Brain microvascular endothelial cell (primary cell): Measurements from ENCODE around the gene PWWP2B.
"Not testable (repeated sequence)": the region's sequence is repeated elsewhere in the genome, so short reads cannot be mapped to it uniquely, and the experiment has no call there.

Experiments
- DNase-seq: peaks from one replicate; pipeline ENCODE4 v3.0.0-alpha.2; 2020
- H3K27ac ChIP-seq: fragments of 250-450 bp; sonication (Bioruptor Pico); 2 replicates; pipeline ENCODE4 v1.5.1; 2020; ENCODE audit warnings: mild to moderate bottlenecking, moderate library complexity
- H3K27me3 ChIP-seq: fragments of 250-450 bp; sonication (Bioruptor Pico); replicated peaks from 2 replicates; pipeline ENCODE4 v1.5.1; 2020; ENCODE audit warnings: mild to moderate bottlenecking
- H3K36me3 ChIP-seq: fragments of 250-450 bp; sonication (Bioruptor Pico); replicated peaks from 2 replicates; pipeline ENCODE4 v1.5.1; 2020; ENCODE audit warnings: mild to moderate bottlenecking
- H3K4me3 ChIP-seq: 2 replicates; pipeline ENCODE4 v1.5.1; 2011; ENCODE audit warnings: low read depth, mild to moderate bottlenecking, control low read depth, low read length, moderate library complexity
- CTCF ChIP-seq: IDR thresholded peaks from 2 replicates; pipeline ENCODE4 v1.5.1; 2011; ENCODE audit warnings: low read depth, mild to moderate bottlenecking, moderate library complexity, low read length, control low read depth, inconsistent platforms; ENCODE audit errors: missing control alignments
- in situ Hi-C: cut with HindIII; loops from 2 replicates; pipeline ENCODE4 v1.10.0; 2017; ENCODE audit warnings: low sequenced_read_pairs, low pct_ligation_motif_present

The PWWP2B gene

GRCh38 chr10:132374612-132375011, 22.4 kb upstream of the PWWP2B start:
- H3K27ac ChIP-seq = no peak overlapping the region
- no peaks in the 10 kb centered on the region for H3K36me3 ChIP-seq
- no peak for DNase-seq
- H3K27me3 ChIP-seq = no peaks in the 10 kb centered on the region
- no peak overlapping the region for H3K4me3 ChIP-seq
- in situ Hi-C loops = no loop called here
- TF ChIP-seq CTCF = no peak

DNA sequence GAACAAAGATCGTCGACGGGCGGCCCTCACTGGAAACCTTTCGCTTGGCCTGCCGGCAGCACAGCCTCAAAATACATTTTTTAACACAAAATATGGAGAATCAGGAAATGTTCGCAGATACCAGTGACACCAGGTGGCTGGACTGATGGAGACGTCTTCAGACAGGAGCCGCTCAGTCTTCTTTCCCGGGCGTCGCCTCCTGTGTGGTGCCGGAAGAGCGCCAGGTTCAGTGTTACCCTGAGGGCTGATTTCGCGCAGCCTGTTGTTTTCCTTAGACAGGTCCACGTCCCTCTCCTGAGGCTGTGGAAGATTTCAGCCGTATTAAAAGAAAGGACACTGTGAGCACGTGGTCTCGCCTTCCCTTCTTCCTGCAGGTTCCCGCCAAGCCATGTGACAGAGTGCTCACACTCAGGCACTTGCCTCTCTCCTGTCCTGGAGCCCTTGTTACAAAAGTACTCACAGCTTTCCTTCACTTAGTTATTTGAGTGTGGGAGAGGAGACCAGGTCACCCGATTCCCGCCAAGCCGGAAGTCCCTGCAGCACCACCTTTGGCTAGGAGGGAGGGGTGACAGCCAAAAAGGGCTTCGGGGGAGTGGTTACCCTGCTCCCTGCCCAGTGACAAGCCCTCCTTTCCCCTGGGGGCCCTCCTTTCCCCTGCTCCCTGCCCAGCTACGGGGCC, 21.7 kb upstream of the PWWP2B start:
- in situ Hi-C loops = no loop called here
- no peak overlapping the region for H3K4me3 ChIP-seq
- no peaks in the 10 kb centered on the region for H3K36me3 ChIP-seq
- H3K27ac ChIP-seq = no peak overlapping the region
- no peak for TF ChIP-seq CTCF
- no peak for DNase-seq
- H3K27me3 ChIP-seq = no peaks in the 10 kb centered on the region

DNA sequence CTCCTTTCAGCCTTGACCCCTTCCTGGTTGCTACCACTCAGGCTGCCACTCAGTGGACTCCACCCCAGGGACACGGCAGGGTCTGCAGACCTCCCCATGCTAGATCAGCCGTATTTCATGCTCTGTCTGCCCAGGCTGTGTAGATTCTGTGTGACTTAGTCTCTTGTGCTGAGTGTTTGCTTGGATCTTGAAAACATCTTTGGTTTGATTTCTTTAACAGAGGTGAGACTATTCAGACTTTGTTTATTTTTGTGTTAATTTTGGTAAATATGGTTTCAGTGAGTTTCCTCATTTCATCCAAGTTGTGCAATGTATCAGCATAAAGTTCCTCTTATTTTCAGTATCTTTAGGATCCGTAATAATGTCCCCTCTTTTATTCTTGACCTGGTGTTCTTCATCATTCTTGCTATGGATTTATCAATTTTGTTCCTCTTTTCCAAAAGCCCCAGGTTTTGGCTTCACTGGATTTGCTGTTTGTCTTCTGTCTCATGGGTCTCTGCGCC, 21.2 kb upstream of the PWWP2B start:
- no peak for DNase-seq
- H3K4me3 ChIP-seq = no peak overlapping the region
- TF ChIP-seq CTCF = no peak
- no peak overlapping the region for H3K27ac ChIP-seq
- in situ Hi-C loops = no loop called here
- no peaks in the 10 kb centered on the region for H3K36me3 ChIP-seq
- no peaks in the 10 kb centered on the region for H3K27me3 ChIP-seq

- TF ChIP-seq CTCF = no peak
Measured at GRCh38 chr10:132376394-132376851, 20.6 kb upstream of the PWWP2B start.

DNA sequence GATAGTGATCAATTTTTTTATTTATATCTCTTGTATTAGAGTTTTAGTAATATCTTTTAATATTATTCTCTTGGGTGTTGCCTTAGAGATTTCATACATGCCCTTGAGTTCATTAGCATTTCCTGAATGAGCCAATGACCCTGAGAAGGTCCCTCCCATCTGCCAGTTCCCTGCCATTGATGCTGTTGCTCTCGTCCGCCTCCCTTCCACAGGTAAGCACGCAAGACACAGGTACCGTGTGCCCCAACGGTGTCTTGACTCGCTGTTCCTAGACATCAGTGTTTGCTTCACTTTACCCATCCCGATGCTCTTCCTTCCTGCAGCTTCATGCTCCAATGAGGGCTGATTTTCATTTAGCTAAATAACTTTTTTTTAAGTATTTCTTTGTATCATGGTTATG, 19.7 kb upstream of the PWWP2B start:
- Histone ChIP-seq H3K36me3 (no peaks in the 10 kb centered on the region), H3K27me3 (no peaks in the 10 kb centered on the region), H3K4me3 (no peak overlapping the region), H3K27ac (no peak overlapping the region)
- TF ChIP-seq CTCF = no peak
- no peak for DNase-seq
- in situ Hi-C loops = no loop called here

More at GRCh38 chr10:132376394-132376851, 20.6 kb upstream of the PWWP2B start:
- no peak overlapping the region for H3K4me3 ChIP-seq
- in situ Hi-C loops = no loop called here
- H3K27ac ChIP-seq = no peak overlapping the region
- H3K27me3 ChIP-seq = no peaks in the 10 kb centered on the region
- H3K36me3 ChIP-seq = no peaks in the 10 kb centered on the region
- no peak for DNase-seq

DNA sequence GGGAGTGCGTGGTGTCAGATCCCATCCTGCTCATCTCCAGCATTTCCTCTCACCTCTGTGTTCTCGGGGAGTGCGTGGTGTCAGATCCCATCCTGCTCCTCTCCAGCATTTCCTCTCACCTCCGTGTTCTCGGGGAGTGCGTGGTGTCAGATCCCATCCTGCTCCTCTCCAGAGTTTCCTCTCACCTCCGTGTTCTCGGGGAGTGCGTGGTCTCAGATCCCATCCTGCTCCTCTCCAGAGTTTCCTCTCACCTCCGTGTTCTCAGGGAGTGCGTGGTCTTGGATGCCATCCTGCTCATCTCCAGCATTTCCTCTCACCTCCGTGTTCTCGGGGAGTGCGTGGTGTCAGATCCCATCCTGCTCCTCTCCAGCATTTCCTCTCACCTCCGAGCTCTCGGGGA, 18.0 kb upstream of the PWWP2B start:
- DNase-seq, in situ Hi-C loops: not testable (repeated sequence)

GRCh38 chr10:132380986-132381385, 16.0 kb upstream of the PWWP2B start:
- H3K4me3 ChIP-seq, H3K27me3 ChIP-seq, H3K36me3 ChIP-seq, H3K27ac ChIP-seq, DNase-seq, in situ Hi-C loops: not testable (repeated sequence)

More for the DNA sequence above, 18.0 kb upstream of the PWWP2B start:
- H3K27ac ChIP-seq, H3K36me3 ChIP-seq, H3K4me3 ChIP-seq, H3K27me3 ChIP-seq: not testable (repeated sequence)
